MM.1S (cell line): Measurements from ENCODE around the gene NDUFS7.

Experiments
- EZH2phosphoT487 ChIP-seq: fragments of 300-600 bp; sonication (generic); IDR thresholded peaks from 2 replicates; pipeline ENCODE4 v1.6.1; 2018; ENCODE audit warnings: antibody characterized with exemption, low read length
- TF ChIP-seq, protein P1 (sequence below): fragments of 300-600 bp; sonication (generic); IDR thresholded peaks from 2 replicates; pipeline ENCODE4 v1.5.1; 2016; ENCODE audit warnings: antibody characterized with exemption, low read length, mixed read lengths

DNA sequence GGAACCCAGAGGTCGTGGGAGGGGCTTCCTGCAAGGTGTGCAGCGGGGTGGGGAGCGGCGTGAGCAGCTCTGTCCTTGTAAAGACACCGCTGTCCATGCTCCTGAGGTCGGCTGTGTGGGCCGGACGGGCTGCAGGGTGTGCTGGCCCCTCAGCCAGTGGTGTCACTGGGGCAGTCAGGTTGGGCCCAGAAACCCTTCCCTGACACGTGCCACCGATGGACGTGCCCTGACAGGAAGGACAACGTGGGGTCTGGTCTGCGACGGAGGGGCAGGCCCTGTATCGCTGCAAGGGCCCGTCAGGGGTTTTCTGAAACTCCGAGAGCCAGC, 50.3 kb downstream of the NDUFS7 start:
- TF ChIP-seq, protein P1, sequence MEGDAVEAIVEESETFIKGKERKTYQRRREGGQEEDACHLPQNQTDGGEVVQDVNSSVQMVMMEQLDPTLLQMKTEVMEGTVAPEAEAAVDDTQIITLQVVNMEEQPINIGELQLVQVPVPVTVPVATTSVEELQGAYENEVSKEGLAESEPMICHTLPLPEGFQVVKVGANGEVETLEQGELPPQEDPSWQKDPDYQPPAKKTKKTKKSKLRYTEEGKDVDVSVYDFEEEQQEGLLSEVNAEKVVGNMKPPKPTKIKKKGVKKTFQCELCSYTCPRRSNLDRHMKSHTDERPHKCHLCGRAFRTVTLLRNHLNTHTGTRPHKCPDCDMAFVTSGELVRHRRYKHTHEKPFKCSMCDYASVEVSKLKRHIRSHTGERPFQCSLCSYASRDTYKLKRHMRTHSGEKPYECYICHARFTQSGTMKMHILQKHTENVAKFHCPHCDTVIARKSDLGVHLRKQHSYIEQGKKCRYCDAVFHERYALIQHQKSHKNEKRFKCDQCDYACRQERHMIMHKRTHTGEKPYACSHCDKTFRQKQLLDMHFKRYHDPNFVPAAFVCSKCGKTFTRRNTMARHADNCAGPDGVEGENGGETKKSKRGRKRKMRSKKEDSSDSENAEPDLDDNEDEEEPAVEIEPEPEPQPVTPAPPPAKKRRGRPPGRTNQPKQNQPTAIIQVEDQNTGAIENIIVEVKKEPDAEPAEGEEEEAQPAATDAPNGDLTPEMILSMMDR: no peak
- TF ChIP-seq EZH2phosphoT487: no peak
